Suprapubic skin (tissue), 4 donors: ENCODE measurements around the gene COG5. TPM values are rescaled to one million over a fixed set of nuclear protein-coding genes. Genes with fewer than 3 reads are reported as not detected.

Experiments used
- DNase-seq, 2 donors: peaks; one replicate each; pipeline ENCODE4 v3.0.0-alpha.2; 2019; ENCODE audit warnings: low spot score in 2 of 2
- H3K27ac ChIP-seq: fragments of 200-600 bp; sonication (generic); one replicate; pipeline ENCODE4 v1.5.1; 2019
- H3K27me3 ChIP-seq: fragments of 200-600 bp; sonication (generic); one replicate; pipeline ENCODE4 v1.5.1; 2019
- H3K36me3 ChIP-seq: fragments of 200-600 bp; sonication (generic); one replicate; pipeline ENCODE4 v1.5.1; 2019
- H3K4me1 ChIP-seq: fragments of 200-600 bp; sonication (generic); one replicate; pipeline ENCODE4 v1.5.1; 2019
- H3K4me3 ChIP-seq: fragments of 200-600 bp; sonication (generic); one replicate; pipeline ENCODE4 v1.5.1; 2019; ENCODE audit warnings: mild to moderate bottlenecking
- H3K9me3 ChIP-seq: fragments of 200-600 bp; sonication (generic); one replicate; pipeline ENCODE4 v1.5.1; 2019
- CTCF ChIP-seq, 2 donors: fragments of 200-600 bp in 1 of 2; fragments of 450-650 bp in 1 of 2; sonication (generic) in 1 of 2; IDR thresholded peaks; one replicate each; pipeline ENCODE4 v1.5.1; 2016 to 2019; ENCODE audit warnings: antibody characterized with exemption in 2 of 2, mild to moderate bottlenecking in 1 of 2, moderate library complexity in 1 of 2
- EP300 ChIP-seq: sonication (generic); formaldehyde crosslinking; IDR thresholded peaks from one replicate; pipeline ENCODE4 v1.6.1; 2017; ENCODE audit warnings: antibody characterized with exemption
- POLR2A ChIP-seq, 2 donors: fragments of 450-650 bp; IDR thresholded peaks; one replicate each; pipeline ENCODE4 v1.6.1; 2017; ENCODE audit warnings: antibody characterized with exemption in 2 of 2, mild to moderate bottlenecking in 2 of 2, moderate library complexity in 2 of 2
- POLR2AphosphoS5 ChIP-seq, 3 donors: sonication (generic); formaldehyde crosslinking; IDR thresholded peaks; one replicate each; pipeline ENCODE4 v1.6.1; 2017; ENCODE audit warnings: antibody characterized with exemption in 3 of 3
- WGBS: methylation state at CpG from one replicate; pipeline ENCODE4 v1.1.5; 2018; 5-methylcytosine and 5-hydroxymethylcytosine counted together
- total RNA-seq, 4 donors: library from RNA; depleted of rRNA; stranded (reverse); fragments of >200 nt; gene quantifications; one replicate each; pipeline ENCODE4 v1.1.0, GENCODE V29; 2016

COG5 gene
- total RNA-seq, 4 donors from 2014 or later: 31.1 to 60.1 (median 53.7) TPM

- H3K4me1 ChIP-seq: peaks cover 23% of the 10 kb centered on the region
- TF ChIP-seq EP300 (no peak), POLR2A (IDR thresholded peaks at IDR 0.05) (no peak), POLR2AphosphoS5 (IDR thresholded peaks at IDR 0.05) (no peak), CTCF (IDR thresholded peaks at IDR 0.05) (no peak)
- no peaks in the 10 kb centered on the region for H3K9me3 ChIP-seq
- H3K4me3 ChIP-seq: no peak overlapping the region
- peaks cover 17% of the 10 kb centered on the region for H3K36me3 ChIP-seq
- no peaks in the 10 kb centered on the region for H3K27me3 ChIP-seq
- WGBS: 77% methylated on average over 2 of the region's 2 CpGs
- H3K27ac ChIP-seq: no peak overlapping the region
- DNase-seq: no peak
Measured at GRCh38 chr7:107584716-107585115, 21.0 kb upstream of the COG5 start.

GRCh38 chr7:107582875-107583274, 19.2 kb upstream of the COG5 start:
- H3K27me3 ChIP-seq: no peaks in the 10 kb centered on the region
- TF ChIP-seq CTCF (IDR thresholded peaks at IDR 0.05): no peak
- no peak for TF ChIP-seq EP300
- no peak for TF ChIP-seq POLR2A (IDR thresholded peaks at IDR 0.05)
- TF ChIP-seq POLR2AphosphoS5 (IDR thresholded peaks at IDR 0.05): no peak
- WGBS: 50% methylated on average over 2 of the region's 2 CpGs
- H3K27ac ChIP-seq: no peak overlapping the region
- H3K9me3 ChIP-seq: no peaks in the 10 kb centered on the region
- H3K4me3 ChIP-seq: no peak overlapping the region
- H3K4me1 ChIP-seq: peaks cover 30% of the 10 kb centered on the region
- peaks cover 13% of the 10 kb centered on the region for H3K36me3 ChIP-seq
- DNase-seq: no peak

- no peak for DNase-seq
- Histone ChIP-seq H3K36me3 (peaks cover 13% of the 10 kb centered on the region), H3K27ac (peak overlapping the region; percentile 21), H3K27me3 (no peaks in the 10 kb centered on the region), H3K4me3 (peak overlapping the region; percentile 73), H3K9me3 (no peaks in the 10 kb centered on the region), H3K4me1 (peaks cover 30% of the 10 kb centered on the region)
- TF ChIP-seq EP300 (no peak), POLR2A (IDR thresholded peaks at IDR 0.05) (no peak), CTCF (IDR thresholded peaks at IDR 0.05) (no peak), POLR2AphosphoS5 (IDR thresholded peaks at IDR 0.05) (no peak)
- 39% methylated on average over 5 of the region's 5 CpGs for WGBS
Measured at GRCh38 chr7:107581387-107582013, 17.8 kb upstream of the COG5 start.

GRCh38 chr7:107580716-107581383, 17.1 kb upstream of the COG5 start:
- Histone ChIP-seq H3K27ac (peak overlapping the region; percentile 91), H3K4me3 (peak overlapping the region; percentile 73), H3K27me3 (no peaks in the 10 kb centered on the region), H3K4me1 (peaks cover 30% of the 10 kb centered on the region), H3K36me3 (peaks cover 13% of the 10 kb centered on the region), H3K9me3 (no peaks in the 10 kb centered on the region)
- no peak for DNase-seq
- TF ChIP-seq EP300 (no peak), POLR2A (IDR thresholded peaks at IDR 0.05) (no peak), CTCF (IDR thresholded peaks at IDR 0.05) (no peak), POLR2AphosphoS5 (IDR thresholded peaks at IDR 0.05) (no peak)
- WGBS: 23% methylated on average over 10 of the region's 10 CpGs

GRCh38 chr7:107579885-107580715, 16.4 kb upstream of the COG5 start, which contains the start of gene BCAP29:
Gene BCAP29, plus strand, starts transcription at chr7:107580246. Its CDS starts 527 bp downstream, at chr7:107580773.
- Histone ChIP-seq H3K27me3 (no peaks in the 10 kb centered on the region), H3K4me3 (peak within 1 kb of the TSS; percentile 73), H3K27ac (peak within 1 kb of the TSS; percentile 91), H3K36me3 (peaks cover 14% of the 10 kb centered on the region), H3K9me3 (no peaks in the 10 kb centered on the region), H3K4me1 (peaks cover 30% of the 10 kb centered on the region)
- TF ChIP-seq POLR2AphosphoS5 (IDR thresholded peaks at IDR 0.05): peak in 1 of 3 donors; percentile 26
- TF ChIP-seq POLR2A (IDR thresholded peaks at IDR 0.05): peak; percentile 76 to 81
- TF ChIP-seq EP300: no peak
- TF ChIP-seq CTCF (IDR thresholded peaks at IDR 0.05): peak in 1 of 2 donors; percentile 36
- under 1% methylated on average over 14 of the region's 89 CpGs for WGBS
- DNase-seq: peak; percentile 82 to 90
